Measurements from ENCODE around the gene ST3GAL3. TPM values are rescaled to one million over a fixed set of nuclear protein-coding genes. Genes with fewer than 3 reads are reported as not detected.

ST3GAL3 gene
- polyA plus RNA-seq, 1 of the 3 experiments (the other 2 are of a cell fraction): 20.6 TPM

DNA sequence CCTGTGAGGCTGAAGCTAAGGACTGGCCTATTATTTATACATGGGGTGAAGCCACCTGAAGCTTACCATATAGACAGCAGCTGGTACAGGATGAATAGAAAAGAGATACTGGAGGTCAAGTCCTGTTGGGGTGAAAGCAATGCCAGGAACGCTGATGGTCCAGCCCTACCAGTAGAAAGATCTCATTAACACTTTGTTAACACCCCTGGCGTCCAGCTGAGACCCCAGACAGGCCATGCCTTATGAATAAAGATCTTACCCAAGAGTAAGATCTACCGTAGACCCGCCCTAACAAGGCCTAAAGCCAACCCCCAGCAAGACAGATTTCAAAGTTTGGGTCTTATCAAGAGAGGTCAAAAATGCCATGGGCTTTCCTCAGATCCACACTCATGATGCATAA, 34.7 kb downstream of the ST3GAL3 start:
- POLR2A ChIA-PET: no interaction called here
- Histone ChIP-seq H3K27ac (ENCODE audit: low read depth in 2 of 2, low read length in 1 of 2) (no peak overlapping the region), H3K4me3 (ENCODE audit: low read depth in 2 of 2, low read length in 1 of 2) (no peak overlapping the region), H3K36me3 (replicated peaks in 1 of 2; ENCODE audit: control insufficient read depth in 1 of 2, insufficient read depth in 2 of 2, low read length in 1 of 2) (peaks cover 0 to 21% of the 10 kb centered on the region in 2 experiments), H3K4me1 (ENCODE audit: control insufficient read depth in 1 of 2, insufficient read depth in 2 of 2, low read depth in 1 of 2, low read length in 1 of 2) (no peaks in the 10 kb centered on the region), H3K9ac (no peak overlapping the region), H2AFZ (ENCODE audit: low read depth) (no peak overlapping the region), H3K4me2 (no peak overlapping the region), H3K9me2 (no peaks in the 10 kb centered on the region), H3K27me3 (ENCODE audit: insufficient read depth) (no peaks in the 10 kb centered on the region), H3K79me2 (ENCODE audit: insufficient read depth) (peaks cover 34% of the 10 kb centered on the region), H4K20me1 (ENCODE audit: insufficient read depth) (no peaks in the 10 kb centered on the region), H3F3A (replicated peaks; ENCODE audit: insufficient read depth) (no peaks in the 10 kb centered on the region), H3K9me3 (no peaks in the 10 kb centered on the region)
- DNase-seq: no peak
- WGBS (ENCODE audit: low lambda C conversion rate): 86% methylated on average over 1 of the region's 4 CpGs
- CTCF ChIA-PET: interaction anchor here (0.6 to 2.4 kb wide), 3 partner anchors 8 to 193 kb away, joined by 3 to 10 read pairs (median 9); no protein-coding TSS in a partner anchor
- TF ChIP-seq GABPA (IDR thresholded peaks at IDR 0.05; ENCODE audit: low read depth): no peak
- no peak for TF ChIP-seq NRF1 (IDR thresholded peaks at IDR 0.05; ENCODE audit: low read depth, low read length)
- TF ChIP-seq RFX5 (IDR thresholded peaks at IDR 0.05; ENCODE audit: low read length): no peak
- no peak for TF ChIP-seq FOXJ3 (CRISPR knock-in tag; IDR thresholded peaks at IDR 0.05)
- TF ChIP-seq, protein P1, sequence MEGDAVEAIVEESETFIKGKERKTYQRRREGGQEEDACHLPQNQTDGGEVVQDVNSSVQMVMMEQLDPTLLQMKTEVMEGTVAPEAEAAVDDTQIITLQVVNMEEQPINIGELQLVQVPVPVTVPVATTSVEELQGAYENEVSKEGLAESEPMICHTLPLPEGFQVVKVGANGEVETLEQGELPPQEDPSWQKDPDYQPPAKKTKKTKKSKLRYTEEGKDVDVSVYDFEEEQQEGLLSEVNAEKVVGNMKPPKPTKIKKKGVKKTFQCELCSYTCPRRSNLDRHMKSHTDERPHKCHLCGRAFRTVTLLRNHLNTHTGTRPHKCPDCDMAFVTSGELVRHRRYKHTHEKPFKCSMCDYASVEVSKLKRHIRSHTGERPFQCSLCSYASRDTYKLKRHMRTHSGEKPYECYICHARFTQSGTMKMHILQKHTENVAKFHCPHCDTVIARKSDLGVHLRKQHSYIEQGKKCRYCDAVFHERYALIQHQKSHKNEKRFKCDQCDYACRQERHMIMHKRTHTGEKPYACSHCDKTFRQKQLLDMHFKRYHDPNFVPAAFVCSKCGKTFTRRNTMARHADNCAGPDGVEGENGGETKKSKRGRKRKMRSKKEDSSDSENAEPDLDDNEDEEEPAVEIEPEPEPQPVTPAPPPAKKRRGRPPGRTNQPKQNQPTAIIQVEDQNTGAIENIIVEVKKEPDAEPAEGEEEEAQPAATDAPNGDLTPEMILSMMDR (IDR thresholded peaks at IDR 0.05): no peak
- TF ChIP-seq, protein P2, sequence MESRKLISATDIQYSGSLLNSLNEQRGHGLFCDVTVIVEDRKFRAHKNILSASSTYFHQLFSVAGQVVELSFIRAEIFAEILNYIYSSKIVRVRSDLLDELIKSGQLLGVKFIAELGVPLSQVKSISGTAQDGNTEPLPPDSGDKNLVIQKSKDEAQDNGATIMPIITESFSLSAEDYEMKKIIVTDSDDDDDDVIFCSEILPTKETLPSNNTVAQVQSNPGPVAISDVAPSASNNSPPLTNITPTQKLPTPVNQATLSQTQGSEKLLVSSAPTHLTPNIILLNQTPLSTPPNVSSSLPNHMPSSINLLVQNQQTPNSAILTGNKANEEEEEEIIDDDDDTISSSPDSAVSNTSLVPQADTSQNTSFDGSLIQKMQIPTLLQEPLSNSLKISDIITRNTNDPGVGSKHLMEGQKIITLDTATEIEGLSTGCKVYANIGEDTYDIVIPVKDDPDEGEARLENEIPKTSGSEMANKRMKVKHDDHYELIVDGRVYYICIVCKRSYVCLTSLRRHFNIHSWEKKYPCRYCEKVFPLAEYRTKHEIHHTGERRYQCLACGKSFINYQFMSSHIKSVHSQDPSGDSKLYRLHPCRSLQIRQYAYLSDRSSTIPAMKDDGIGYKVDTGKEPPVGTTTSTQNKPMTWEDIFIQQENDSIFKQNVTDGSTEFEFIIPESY (IDR thresholded peaks at IDR 0.05; ENCODE audit: borderline replicate concordance, low read depth): no peak
- no peak for TF ChIP-seq TCF12 (IDR thresholded peaks at IDR 0.05)
- TF ChIP-seq, protein P3, sequence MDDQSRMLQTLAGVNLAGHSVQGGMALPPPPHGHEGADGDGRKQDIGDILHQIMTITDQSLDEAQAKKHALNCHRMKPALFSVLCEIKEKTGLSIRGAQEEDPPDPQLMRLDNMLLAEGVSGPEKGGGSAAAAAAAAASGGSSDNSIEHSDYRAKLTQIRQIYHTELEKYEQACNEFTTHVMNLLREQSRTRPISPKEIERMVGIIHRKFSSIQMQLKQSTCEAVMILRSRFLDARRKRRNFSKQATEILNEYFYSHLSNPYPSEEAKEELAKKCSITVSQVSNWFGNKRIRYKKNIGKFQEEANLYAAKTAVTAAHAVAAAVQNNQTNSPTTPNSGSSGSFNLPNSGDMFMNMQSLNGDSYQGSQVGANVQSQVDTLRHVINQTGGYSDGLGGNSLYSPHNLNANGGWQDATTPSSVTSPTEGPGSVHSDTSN (IDR thresholded peaks at IDR 0.05): no peak
- TF ChIP-seq, protein P4, sequence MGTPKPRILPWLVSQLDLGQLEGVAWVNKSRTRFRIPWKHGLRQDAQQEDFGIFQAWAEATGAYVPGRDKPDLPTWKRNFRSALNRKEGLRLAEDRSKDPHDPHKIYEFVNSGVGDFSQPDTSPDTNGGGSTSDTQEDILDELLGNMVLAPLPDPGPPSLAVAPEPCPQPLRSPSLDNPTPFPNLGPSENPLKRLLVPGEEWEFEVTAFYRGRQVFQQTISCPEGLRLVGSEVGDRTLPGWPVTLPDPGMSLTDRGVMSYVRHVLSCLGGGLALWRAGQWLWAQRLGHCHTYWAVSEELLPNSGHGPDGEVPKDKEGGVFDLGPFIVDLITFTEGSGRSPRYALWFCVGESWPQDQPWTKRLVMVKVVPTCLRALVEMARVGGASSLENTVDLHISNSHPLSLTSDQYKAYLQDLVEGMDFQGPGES (IDR thresholded peaks at IDR 0.05; ENCODE audit: low read depth, low read length): no peak

DNA sequence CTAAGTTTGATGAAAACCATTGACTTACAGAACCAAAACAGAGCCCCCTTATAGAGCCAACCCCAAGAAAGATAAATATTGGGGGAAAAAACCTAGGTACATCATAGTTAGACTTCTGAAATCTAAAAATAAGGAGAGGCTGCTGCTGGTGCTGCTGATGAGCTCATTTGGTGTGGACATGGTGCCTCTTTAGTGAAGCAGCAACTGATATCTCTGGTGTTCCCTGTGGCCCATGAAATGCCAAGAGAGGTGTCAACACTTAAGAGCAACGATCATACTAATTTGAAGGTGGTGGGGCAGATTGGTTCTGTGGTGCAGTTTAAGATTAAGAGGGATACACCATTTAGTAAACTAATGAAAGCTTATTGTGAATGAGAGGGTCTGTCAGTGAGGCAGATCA, 35.9 kb downstream of the ST3GAL3 start:
- Histone ChIP-seq H3K9me2 (no peaks in the 10 kb centered on the region), H3K4me3 (ENCODE audit: low read depth in 2 of 2, low read length in 1 of 2) (no peak overlapping the region)
- CTCF ChIA-PET: interaction anchor here (2.2 to 2.3 kb wide), 2 partner anchors 20 to 191 kb away, joined by 8 to 9 read pairs; no protein-coding TSS in a partner anchor

More for the DNA sequence above, 35.9 kb downstream of the ST3GAL3 start:
- Histone ChIP-seq H3K4me2 (no peak overlapping the region), H2AFZ (ENCODE audit: low read depth) (no peak overlapping the region), H3F3A (replicated peaks; ENCODE audit: insufficient read depth) (no peaks in the 10 kb centered on the region), H4K20me1 (ENCODE audit: insufficient read depth) (no peaks in the 10 kb centered on the region), H3K27ac (ENCODE audit: low read depth in 2 of 2, low read length in 1 of 2) (no peak overlapping the region), H3K9me3 (no peaks in the 10 kb centered on the region), H3K79me2 (ENCODE audit: insufficient read depth) (peaks cover 35% of the 10 kb centered on the region), H3K36me3 (replicated peaks in 1 of 2; ENCODE audit: control insufficient read depth in 1 of 2, insufficient read depth in 2 of 2, low read length in 1 of 2) (peaks cover 0 to 16% of the 10 kb centered on the region in 2 experiments), H3K27me3 (ENCODE audit: insufficient read depth) (no peaks in the 10 kb centered on the region), H3K4me1 (ENCODE audit: control insufficient read depth in 1 of 2, insufficient read depth in 2 of 2, low read depth in 1 of 2, low read length in 1 of 2) (no peaks in the 10 kb centered on the region), H3K9ac (no peak overlapping the region)
- no peak for DNase-seq
- no peak for TF ChIP-seq SIN3A (IDR thresholded peaks at IDR 0.05; ENCODE audit: borderline replicate concordance, low read depth, low read length)
- TF ChIP-seq, protein P5, sequence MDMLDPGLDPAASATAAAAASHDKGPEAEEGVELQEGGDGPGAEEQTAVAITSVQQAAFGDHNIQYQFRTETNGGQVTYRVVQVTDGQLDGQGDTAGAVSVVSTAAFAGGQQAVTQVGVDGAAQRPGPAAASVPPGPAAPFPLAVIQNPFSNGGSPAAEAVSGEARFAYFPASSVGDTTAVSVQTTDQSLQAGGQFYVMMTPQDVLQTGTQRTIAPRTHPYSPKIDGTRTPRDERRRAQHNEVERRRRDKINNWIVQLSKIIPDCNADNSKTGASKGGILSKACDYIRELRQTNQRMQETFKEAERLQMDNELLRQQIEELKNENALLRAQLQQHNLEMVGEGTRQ (IDR thresholded peaks at IDR 0.05; ENCODE audit: borderline replicate concordance, low read depth, low read length): no peak
- TF ChIP-seq, protein P1 (IDR thresholded peaks at IDR 0.05): no peak
- no peak for TF ChIP-seq FOXM1 (IDR thresholded peaks at IDR 0.05; ENCODE audit: low read depth)
- no peak for TF ChIP-seq EZH2phosphoT487 (IDR thresholded peaks at IDR 0.05; ENCODE audit: borderline replicate concordance, low read depth)
- no peak for TF ChIP-seq NRF1 (IDR thresholded peaks at IDR 0.05; ENCODE audit: low read depth, low read length)
- TF ChIP-seq YY1 (IDR thresholded peaks at IDR 0.05; ENCODE audit: low read depth): no peak
- no peak for TF ChIP-seq SMC3 (IDR thresholded peaks at IDR 0.05; ENCODE audit: low read depth, low read length)
- TF ChIP-seq ELF1 (IDR thresholded peaks at IDR 0.05): no peak
- no peak for TF ChIP-seq MEF2A (IDR thresholded peaks at IDR 0.05; ENCODE audit: borderline replicate concordance, low read depth)
- WGBS (ENCODE audit: low lambda C conversion rate): 77% methylated on average over 1 of the region's 1 CpG
- POLR2A ChIA-PET: no interaction called here

Measured in SK-N-SH (cell line).